Natural killer cell treated with Interleukin-12 subunit alpha and Interleukin-12 subunit beta and Interleukin-15 and Interleukin-18, amount 100 ng/mL, for 72 hours (primary cell): ENCODE measurements around the gene FKBP15. TPM values are rescaled to one million over a fixed set of nuclear protein-coding genes. Genes with fewer than 3 reads are reported as not detected.

Experiments used
- ATAC-seq, 2 donors: fragments of 150-1000 bp; cut with Tn5 transposase in 1 of 2; sonication (Bioruptor Pico), chemical (Tn5 transposase) in 1 of 2; 2 replicates each; pipeline ENCODE4 v1.10.0; 2021
- DNase-seq: peaks from one replicate; pipeline ENCODE4 v3.0.0; 2022; ENCODE audit warnings: low spot score
- H3K27ac Mint-ChIP-seq, 2 donors: 1 replicate in 1 of 2; 2 replicates in 1 of 2; pipeline ENCODE4 v1.8.0; 2022; ENCODE audit warnings: mixed read lengths in 2 of 2, mild to moderate bottlenecking in 1 of 2, moderate library complexity in 1 of 2
- H3K27me3 Mint-ChIP-seq, 2 donors: 1 replicate in 1 of 2; 2 replicates in 1 of 2; pipeline ENCODE4 v1.8.0; 2022; ENCODE audit warnings: mixed read lengths in 2 of 2
- H3K36me3 Mint-ChIP-seq: one replicate; pipeline ENCODE4 v1.8.0; 2022; ENCODE audit warnings: mixed read lengths
- H3K4me1 Mint-ChIP-seq, 2 donors: 1 replicate in 1 of 2; 2 replicates in 1 of 2; pipeline ENCODE4 v1.8.0; 2022; ENCODE audit warnings: low read depth in 2 of 2, mixed read lengths in 2 of 2, mild to moderate bottlenecking in 1 of 2
- H3K4me3 Mint-ChIP-seq: one replicate; pipeline ENCODE4 v1.8.0; 2022; ENCODE audit warnings: mixed read lengths
- H3K9me3 Mint-ChIP-seq: 2 replicates; pipeline ENCODE4 v1.8.0; 2022; ENCODE audit warnings: mixed read lengths
- total RNA-seq, 2 donors: library from RNA; stranded (reverse); gene quantifications; one replicate each; pipeline ENCODE4 v1.2.3, GENCODE V29; 2022

The FKBP15 gene
- total RNA-seq, 2 donors from 2014 or later = 47.2 to 60.4 TPM

- H3K9me3 Mint-ChIP-seq = no peaks in the 10 kb centered on the region
- peak overlapping the region; percentile 81 to 91 for H3K27ac Mint-ChIP-seq
- ATAC-seq (peak in 1 of 2 donors; percentile 66), DNase-seq (no peak)
- no peaks in the 10 kb centered on the region for H3K36me3 Mint-ChIP-seq
- H3K4me1 Mint-ChIP-seq = peaks cover 41 to 53% of the 10 kb centered on the region in 2 donors
- no peaks in the 10 kb centered on the region for H3K27me3 Mint-ChIP-seq
- H3K4me3 Mint-ChIP-seq = peak overlapping the region; percentile 90
Measured at GRCh38 chr9:113219969-113220368, 1.1 kb downstream of the FKBP15 start.

GRCh38 chr9:113219186-113219936, 1.7 kb downstream of the FKBP15 start:
- no peaks in the 10 kb centered on the region for H3K27me3 Mint-ChIP-seq
- H3K4me3 Mint-ChIP-seq = peak overlapping the region; percentile 90
- H3K4me1 Mint-ChIP-seq = peaks cover 45 to 56% of the 10 kb centered on the region in 2 donors
- peak overlapping the region; percentile 81 to 91 for H3K27ac Mint-ChIP-seq
- H3K9me3 Mint-ChIP-seq = no peaks in the 10 kb centered on the region
- ATAC-seq (no peak), DNase-seq (no peak)
- no peaks in the 10 kb centered on the region for H3K36me3 Mint-ChIP-seq

GRCh38 chr9:113216406-113216805, 4.7 kb downstream of the FKBP15 start:
- no peak for ATAC-seq
- Mint-ChIP-seq H3K4me3 (no peak overlapping the region), H3K36me3 (peaks cover 4% of the 10 kb centered on the region), H3K9me3 (no peaks in the 10 kb centered on the region), H3K27me3 (no peaks in the 10 kb centered on the region), H3K4me1 (peaks cover 38 to 46% of the 10 kb centered on the region in 2 donors), H3K27ac (peak overlapping the region in 1 of 2 donors; percentile 38)
- DNase-seq = no peak

GRCh38 chr9:113215132-113215531, 5.9 kb downstream of the FKBP15 start:
- no peaks in the 10 kb centered on the region for H3K27me3 Mint-ChIP-seq
- peak overlapping the region; percentile 3 to 77 for H3K27ac Mint-ChIP-seq
- no peak for ATAC-seq
- peaks cover 4% of the 10 kb centered on the region for H3K36me3 Mint-ChIP-seq
- no peaks in the 10 kb centered on the region for H3K9me3 Mint-ChIP-seq
- no peak overlapping the region for H3K4me3 Mint-ChIP-seq
- DNase-seq = no peak
- H3K4me1 Mint-ChIP-seq = peaks cover 32 to 40% of the 10 kb centered on the region in 2 donors

GRCh38 chr9:113210815-113211214, 10.3 kb downstream of the FKBP15 start:
- H3K27ac Mint-ChIP-seq = no peak overlapping the region
- ATAC-seq (no peak), DNase-seq (no peak)
- H3K4me3 Mint-ChIP-seq = no peak overlapping the region
- no peaks in the 10 kb centered on the region for H3K27me3 Mint-ChIP-seq
- peaks cover 17 to 19% of the 10 kb centered on the region in 2 donors for H3K4me1 Mint-ChIP-seq
- peaks cover 12% of the 10 kb centered on the region for H3K36me3 Mint-ChIP-seq
- H3K9me3 Mint-ChIP-seq = no peaks in the 10 kb centered on the region

GRCh38 chr9:113205861-113206260, 15.2 kb downstream of the FKBP15 start:
- DNase-seq (no peak), ATAC-seq (no peak)
- Mint-ChIP-seq H3K27me3 (no peaks in the 10 kb centered on the region), H3K4me3 (no peak overlapping the region), H3K9me3 (no peaks in the 10 kb centered on the region), H3K4me1 (peaks cover 11 to 12% of the 10 kb centered on the region in 2 donors), H3K36me3 (peaks cover 27% of the 10 kb centered on the region), H3K27ac (peak overlapping the region; percentile 50 to 52)

- DNase-seq (no peak), ATAC-seq (no peak)
- Mint-ChIP-seq H3K9me3 (no peaks in the 10 kb centered on the region), H3K4me3 (no peak overlapping the region), H3K27ac (peak overlapping the region; percentile 50 to 52), H3K36me3 (peaks cover 27% of the 10 kb centered on the region), H3K4me1 (peaks cover 11 to 12% of the 10 kb centered on the region in 2 donors), H3K27me3 (no peaks in the 10 kb centered on the region)
Measured at GRCh38 chr9:113205432-113205831, 15.6 kb downstream of the FKBP15 start.

GRCh38 chr9:113199683-113200329, 21.3 kb downstream of the FKBP15 start:
- no peak for DNase-seq
- Mint-ChIP-seq H3K4me1 (peaks cover 1 to 5% of the 10 kb centered on the region in 2 donors), H3K27me3 (no peaks in the 10 kb centered on the region), H3K4me3 (no peak overlapping the region), H3K27ac (no peak overlapping the region), H3K9me3 (no peaks in the 10 kb centered on the region), H3K36me3 (peaks cover 20% of the 10 kb centered on the region)
- no peak for ATAC-seq

- DNase-seq = no peak
- no peak for ATAC-seq
- H3K27me3 Mint-ChIP-seq = no peaks in the 10 kb centered on the region
- peaks cover 14% of the 10 kb centered on the region for H3K36me3 Mint-ChIP-seq
- H3K27ac Mint-ChIP-seq = no peak overlapping the region
- H3K4me1 Mint-ChIP-seq = peaks cover 5 to 14% of the 10 kb centered on the region in 2 donors
- H3K4me3 Mint-ChIP-seq = no peak overlapping the region
- H3K9me3 Mint-ChIP-seq = no peaks in the 10 kb centered on the region
Measured at GRCh38 chr9:113192455-113192854, 28.6 kb downstream of the FKBP15 start.

GRCh38 chr9:113187929-113188595, 33.0 kb downstream of the FKBP15 start:
- DNase-seq = no peak
- H3K9me3 Mint-ChIP-seq = no peaks in the 10 kb centered on the region
- H3K4me1 Mint-ChIP-seq = peaks cover 7 to 10% of the 10 kb centered on the region in 2 donors
- H3K27me3 Mint-ChIP-seq = no peaks in the 10 kb centered on the region
- H3K36me3 Mint-ChIP-seq = peaks cover 32% of the 10 kb centered on the region
- peak overlapping the region; percentile 53 to 77 for H3K27ac Mint-ChIP-seq
- peak; percentile 66 to 72 for ATAC-seq
- H3K4me3 Mint-ChIP-seq = no peak overlapping the region

- DNase-seq (no peak), ATAC-seq (no peak)
- peak overlapping the region in 1 of 2 donors; percentile 65 for H3K27ac Mint-ChIP-seq
- no peaks in the 10 kb centered on the region for H3K9me3 Mint-ChIP-seq
- H3K36me3 Mint-ChIP-seq = peaks cover 48% of the 10 kb centered on the region
- peaks cover 9 to 10% of the 10 kb centered on the region in 2 donors for H3K4me1 Mint-ChIP-seq
- H3K4me3 Mint-ChIP-seq = no peak overlapping the region
- no peaks in the 10 kb centered on the region for H3K27me3 Mint-ChIP-seq
Measured at GRCh38 chr9:113186137-113186755, 34.8 kb downstream of the FKBP15 start.

GRCh38 chr9:113185271-113185670, 35.8 kb downstream of the FKBP15 start:
- no peaks in the 10 kb centered on the region for H3K27me3 Mint-ChIP-seq
- peaks cover 9 to 10% of the 10 kb centered on the region in 2 donors for H3K4me1 Mint-ChIP-seq
- no peak overlapping the region for H3K4me3 Mint-ChIP-seq
- peaks cover 53% of the 10 kb centered on the region for H3K36me3 Mint-ChIP-seq
- no peaks in the 10 kb centered on the region for H3K9me3 Mint-ChIP-seq
- H3K27ac Mint-ChIP-seq = no peak overlapping the region
- DNase-seq (no peak), ATAC-seq (no peak)

GRCh38 chr9:113184539-113184938, 36.5 kb downstream of the FKBP15 start:
- H3K9me3 Mint-ChIP-seq = no peaks in the 10 kb centered on the region
- H3K27ac Mint-ChIP-seq = no peak overlapping the region
- H3K4me3 Mint-ChIP-seq = no peak overlapping the region
- peaks cover 9 to 10% of the 10 kb centered on the region in 2 donors for H3K4me1 Mint-ChIP-seq
- DNase-seq (no peak), ATAC-seq (no peak)
- peaks cover 51% of the 10 kb centered on the region for H3K36me3 Mint-ChIP-seq
- no peaks in the 10 kb centered on the region for H3K27me3 Mint-ChIP-seq
